Astrocyte of the cerebellum (primary cell): Measurements from ENCODE around the gene SLC6A18.

Experiments used
- DNase-seq: peaks from one replicate; pipeline ENCODE4 v3.0.0-alpha.2; 2011; ENCODE audit warnings: low read depth
- H3K4me3 ChIP-seq: 2 replicates; pipeline ENCODE4 v1.5.1; 2011; ENCODE audit warnings: mild to moderate bottlenecking, low read depth, low read length, moderate library complexity
- in situ Hi-C: cut with HindIII; loops from 2 replicates; pipeline ENCODE4 v1.10.0; 2017; ENCODE audit warnings: low sequenced_read_pairs
- TF ChIP-seq, protein P1 (sequence below): IDR thresholded peaks from 2 replicates; pipeline ENCODE4 v1.5.1; 2012; ENCODE audit warnings: low read length, low read depth, moderate library complexity, mild to moderate bottlenecking; ENCODE audit errors: missing control alignments

SLC6A18 gene

DNA sequence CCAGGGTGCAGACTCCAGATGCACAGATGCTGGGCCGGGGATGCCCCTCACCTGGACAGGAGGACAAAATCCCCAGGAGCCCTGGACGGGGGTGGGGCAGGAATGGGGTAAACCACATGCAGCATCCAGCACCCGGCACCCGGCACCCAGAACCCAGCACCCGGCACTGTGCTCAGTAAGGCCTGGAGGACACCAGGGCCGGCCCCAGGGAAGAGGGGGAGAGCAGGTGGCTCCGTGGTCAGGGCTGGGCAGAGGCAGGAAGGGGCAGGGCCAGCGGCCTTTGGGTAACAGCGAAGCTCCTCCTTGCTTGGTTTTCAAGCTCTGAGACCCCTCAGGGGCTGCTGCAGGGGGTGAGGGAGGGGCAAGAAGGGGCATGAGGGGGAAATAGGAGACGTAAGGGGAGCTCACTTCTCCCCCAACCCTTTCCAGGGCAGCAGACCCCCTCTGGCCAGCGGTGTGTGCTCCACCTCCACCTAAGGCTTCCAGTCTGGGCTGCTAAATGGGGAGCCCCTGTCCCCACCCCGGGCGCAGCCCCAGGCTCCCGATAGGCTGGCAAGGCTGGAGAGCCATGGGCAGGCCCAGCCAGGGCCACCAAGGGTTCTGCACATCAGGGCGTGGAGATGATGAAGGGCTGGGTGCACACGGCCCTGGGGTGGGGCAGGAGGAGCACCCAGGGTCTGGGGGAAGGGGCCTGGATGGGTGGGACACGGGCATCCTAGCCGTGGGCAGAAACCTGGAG lies 41.6 kb upstream of the SLC6A18 start:
- H3K4me3 ChIP-seq = no peak overlapping the region
- TF ChIP-seq, protein P1, sequence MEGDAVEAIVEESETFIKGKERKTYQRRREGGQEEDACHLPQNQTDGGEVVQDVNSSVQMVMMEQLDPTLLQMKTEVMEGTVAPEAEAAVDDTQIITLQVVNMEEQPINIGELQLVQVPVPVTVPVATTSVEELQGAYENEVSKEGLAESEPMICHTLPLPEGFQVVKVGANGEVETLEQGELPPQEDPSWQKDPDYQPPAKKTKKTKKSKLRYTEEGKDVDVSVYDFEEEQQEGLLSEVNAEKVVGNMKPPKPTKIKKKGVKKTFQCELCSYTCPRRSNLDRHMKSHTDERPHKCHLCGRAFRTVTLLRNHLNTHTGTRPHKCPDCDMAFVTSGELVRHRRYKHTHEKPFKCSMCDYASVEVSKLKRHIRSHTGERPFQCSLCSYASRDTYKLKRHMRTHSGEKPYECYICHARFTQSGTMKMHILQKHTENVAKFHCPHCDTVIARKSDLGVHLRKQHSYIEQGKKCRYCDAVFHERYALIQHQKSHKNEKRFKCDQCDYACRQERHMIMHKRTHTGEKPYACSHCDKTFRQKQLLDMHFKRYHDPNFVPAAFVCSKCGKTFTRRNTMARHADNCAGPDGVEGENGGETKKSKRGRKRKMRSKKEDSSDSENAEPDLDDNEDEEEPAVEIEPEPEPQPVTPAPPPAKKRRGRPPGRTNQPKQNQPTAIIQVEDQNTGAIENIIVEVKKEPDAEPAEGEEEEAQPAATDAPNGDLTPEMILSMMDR = no peak
- DNase-seq = no peak
- in situ Hi-C loops = no loop called here

DNA sequence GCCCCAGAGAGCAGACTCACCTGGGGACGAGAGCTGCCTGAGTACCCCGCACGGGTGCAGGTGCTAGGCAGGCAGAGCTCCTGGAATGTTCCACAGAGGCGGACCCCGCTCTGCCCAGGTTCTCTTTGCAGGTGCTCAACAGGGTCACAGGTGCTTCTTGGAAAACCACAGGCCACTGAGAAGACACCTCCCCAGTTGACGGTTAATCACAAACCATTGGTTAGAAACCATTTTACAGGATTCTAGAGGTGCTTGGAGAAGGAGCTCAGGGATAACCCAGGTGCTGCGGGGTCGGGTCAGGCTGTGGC lies 41.1 kb upstream of the SLC6A18 start:
- H3K4me3 ChIP-seq = no peak overlapping the region
- in situ Hi-C loops = no loop called here
- DNase-seq = no peak
- TF ChIP-seq, protein P1 = no peak

DNA sequence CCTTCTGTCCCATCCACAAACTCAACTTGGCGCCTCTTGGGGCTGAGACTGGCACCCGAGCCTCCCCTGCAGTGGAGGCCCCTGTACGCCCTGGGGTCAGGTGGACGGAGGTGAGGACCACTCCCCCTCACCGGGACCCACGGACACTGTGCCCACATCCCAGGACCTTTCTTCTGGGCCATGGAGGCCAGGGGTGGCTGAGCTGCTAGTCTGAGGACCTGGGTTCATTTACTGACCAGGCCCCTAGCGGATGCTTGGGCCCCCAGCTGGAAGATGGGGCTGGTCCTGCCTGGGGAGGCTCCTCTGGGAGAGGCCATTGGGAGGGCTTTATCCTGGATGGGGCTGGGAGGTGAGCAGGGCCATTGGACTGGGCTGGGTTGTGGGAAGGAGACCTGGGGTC lies 40.7 kb upstream of the SLC6A18 start:
- TF ChIP-seq, protein P1 = no peak
- no peak for DNase-seq
- H3K4me3 ChIP-seq = no peak overlapping the region
- in situ Hi-C loops = no loop called here

DNA sequence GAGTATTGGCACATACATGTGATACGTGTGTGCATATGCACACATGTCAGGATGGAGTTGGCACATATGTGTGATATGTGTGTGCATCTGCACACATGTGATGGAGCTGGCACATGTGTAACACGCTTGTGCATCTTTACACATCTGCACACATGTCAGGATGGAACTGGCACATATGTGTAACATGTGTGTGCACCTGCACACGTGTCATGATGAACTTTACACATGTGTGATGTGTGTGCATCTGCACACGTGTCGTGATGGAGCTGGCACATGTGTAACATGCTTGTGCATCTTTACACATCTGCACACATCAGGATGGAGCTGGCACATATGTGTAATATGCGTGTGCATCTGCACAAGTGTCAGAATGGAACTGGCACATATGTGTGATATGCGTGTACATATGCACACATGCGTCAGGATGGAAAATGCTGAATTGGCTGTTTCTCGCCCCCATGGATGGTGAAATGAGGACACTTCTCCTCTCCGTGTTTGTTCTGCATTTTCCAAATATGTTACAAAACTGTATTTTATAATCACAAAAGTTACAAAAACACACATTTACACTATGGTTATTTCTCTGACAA lies 40.0 kb upstream of the SLC6A18 start:
- TF ChIP-seq, protein P1 = no peak
- H3K4me3 ChIP-seq = no peak overlapping the region
- no peak for DNase-seq
- in situ Hi-C loops = no loop called here

DNA sequence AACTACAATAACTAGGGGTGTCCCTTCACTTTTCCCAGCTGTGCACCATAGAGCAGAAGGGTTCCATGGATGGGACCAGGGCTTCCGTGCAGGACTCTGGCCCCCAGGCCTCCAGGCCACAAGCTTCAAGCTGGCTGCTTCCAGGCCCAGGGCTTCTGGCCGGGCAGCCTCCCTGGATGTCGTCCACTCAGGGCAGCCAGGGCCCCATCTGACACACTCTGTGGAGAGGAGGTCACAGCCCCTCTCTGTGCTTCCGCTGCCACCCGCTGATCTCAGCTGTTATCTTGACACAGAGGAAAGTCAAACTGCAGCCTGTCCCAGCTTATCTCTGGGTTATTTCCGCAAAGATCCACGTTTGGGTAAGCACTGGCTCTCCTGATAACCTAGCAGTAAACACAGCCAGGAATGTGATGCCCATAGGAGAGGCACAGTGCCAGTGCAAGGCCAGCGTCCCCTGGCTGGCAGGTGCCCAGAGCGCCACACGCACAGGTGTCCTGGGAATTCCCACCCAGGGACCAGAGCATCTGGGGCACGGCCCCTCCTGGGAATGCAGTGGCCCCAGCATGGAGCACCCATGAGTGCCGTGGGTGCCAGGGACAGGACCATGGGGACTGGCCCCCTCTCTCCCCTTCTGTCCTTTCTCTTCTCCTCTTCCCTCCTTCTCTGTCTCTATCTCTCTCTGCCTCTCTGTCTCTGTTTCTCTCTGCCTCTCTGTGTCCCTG lies 39.4 kb upstream of the SLC6A18 start:
- TF ChIP-seq, protein P1 = no peak
- H3K4me3 ChIP-seq = no peak overlapping the region
- DNase-seq = no peak
- in situ Hi-C loops = no loop called here

DNA sequence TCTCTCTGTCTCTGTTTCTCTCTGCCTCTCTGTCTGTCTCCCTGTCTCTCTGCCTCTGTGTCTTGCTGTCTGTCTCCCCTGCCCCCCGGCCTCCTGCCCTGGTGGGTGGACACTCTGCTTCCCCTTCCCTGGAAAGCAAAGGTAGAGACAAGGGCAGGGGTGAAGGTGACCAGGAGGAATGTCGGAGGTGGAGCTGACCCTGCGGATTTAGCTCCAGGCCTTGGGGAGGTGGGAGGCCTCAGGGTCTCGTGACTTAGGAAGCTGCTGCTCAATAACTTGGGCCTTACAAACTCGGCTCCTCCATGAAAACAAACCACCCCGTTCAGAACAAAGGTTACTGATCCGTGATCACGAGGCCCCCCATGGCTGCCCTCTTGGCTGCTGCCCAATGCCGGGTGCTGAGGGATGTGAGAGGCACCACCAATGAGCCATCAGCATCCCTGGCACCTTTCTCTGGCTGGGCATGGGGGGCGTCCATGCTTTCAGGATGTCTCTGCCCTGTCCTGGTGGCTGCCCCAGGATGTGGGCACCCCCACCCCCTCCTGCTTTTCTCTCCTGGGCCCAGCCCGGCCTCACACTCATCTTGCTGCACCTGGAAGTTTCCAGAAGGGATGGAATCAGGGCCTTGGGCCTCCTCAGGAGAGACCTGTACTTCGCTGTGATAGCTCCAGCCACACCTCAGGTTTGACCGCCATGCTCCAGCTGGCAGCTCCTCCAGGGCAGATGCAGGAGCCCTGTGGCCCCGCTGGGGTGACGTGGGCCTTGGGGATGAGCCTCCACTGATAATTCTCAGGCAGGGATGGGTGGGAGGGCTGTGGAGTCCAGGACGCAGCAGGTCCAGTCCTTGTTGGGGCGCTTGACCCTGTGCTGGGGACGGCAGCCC lies 38.6 kb upstream of the SLC6A18 start:
- H3K4me3 ChIP-seq = no peak overlapping the region
- in situ Hi-C loops = no loop called here
- TF ChIP-seq, protein P1 = no peak
- DNase-seq = no peak
